GM21390 (cell line): Measurements from ENCODE around the gene CORO2A.

Experiments used
- ATAC-seq: cut with Tn5 transposase; IDR thresholded peaks from one replicate; pipeline ENCODE4 v1.9.1; 2021; ENCODE audit not compliant: unreplicated experiment

CORO2A gene

DNA sequence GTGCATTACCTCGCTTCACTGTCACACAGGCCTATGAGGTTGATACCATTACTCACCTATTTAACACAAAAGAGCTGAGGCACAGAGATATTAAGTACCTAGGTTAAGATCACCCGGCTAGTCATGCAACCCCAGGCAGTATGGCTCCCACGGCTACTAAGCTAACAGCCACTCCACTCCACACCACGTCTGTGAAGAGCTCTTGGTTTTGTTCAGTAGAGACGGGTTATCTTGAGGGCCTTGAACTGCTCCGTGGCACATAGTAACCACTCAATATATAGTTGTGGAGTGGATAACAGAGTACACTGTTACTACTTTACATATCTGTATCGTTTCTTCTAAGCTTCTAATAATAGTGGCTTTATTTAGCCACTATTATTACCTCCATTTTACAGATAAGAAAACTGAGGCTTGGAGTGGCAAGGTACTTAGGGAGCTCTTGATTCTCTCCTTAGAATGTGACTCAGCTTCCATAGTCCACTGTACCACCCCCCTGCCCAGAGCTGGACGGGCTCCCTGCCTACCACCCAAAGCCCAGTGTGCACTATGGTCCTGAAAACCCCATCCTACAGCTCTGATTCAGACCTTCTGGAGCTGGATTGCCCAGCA lies 1.0 kb upstream of the CORO2A start:
- no peak for ATAC-seq

DNA sequence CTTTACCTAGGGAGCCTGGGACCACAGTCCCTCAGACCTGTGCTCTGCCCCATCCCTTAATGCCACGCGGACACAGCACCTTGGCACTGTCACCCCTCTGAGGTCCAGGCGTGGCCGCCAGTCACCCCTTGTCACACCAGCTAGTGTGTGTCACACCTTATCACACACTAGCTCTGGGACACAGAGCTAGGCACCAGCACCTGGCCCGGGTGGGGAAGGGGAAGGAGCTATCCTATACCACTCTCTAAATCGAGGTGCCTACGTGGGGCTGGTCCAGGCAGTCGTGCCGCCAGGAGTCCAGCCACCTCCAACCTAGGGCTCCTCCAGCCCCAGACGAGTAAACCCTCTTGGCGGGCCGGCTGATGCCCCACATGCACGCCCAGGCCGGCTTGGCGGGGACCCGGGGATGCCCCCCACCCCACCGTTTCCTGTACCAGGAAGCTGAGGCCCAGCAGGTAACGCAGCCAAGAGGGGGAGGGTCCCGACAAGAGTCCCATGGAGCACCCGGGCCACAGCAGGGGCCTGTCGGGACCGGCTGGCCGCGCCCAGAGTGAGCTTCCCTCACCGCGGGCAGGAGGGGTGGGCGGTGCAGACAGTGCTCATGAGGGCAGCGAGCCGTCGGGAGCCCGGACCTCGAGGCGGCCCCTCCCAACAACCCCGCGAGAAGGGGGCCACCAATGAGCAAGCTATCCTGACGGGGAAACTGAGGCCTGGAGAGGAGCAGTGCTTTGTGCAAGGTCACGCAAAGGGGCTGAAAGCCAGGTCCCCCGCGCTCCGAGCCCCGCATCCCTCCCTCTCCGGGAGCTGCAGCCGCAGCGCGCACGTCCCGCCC lies 550 bp downstream of the CORO2A start:
- ATAC-seq = no peak

DNA sequence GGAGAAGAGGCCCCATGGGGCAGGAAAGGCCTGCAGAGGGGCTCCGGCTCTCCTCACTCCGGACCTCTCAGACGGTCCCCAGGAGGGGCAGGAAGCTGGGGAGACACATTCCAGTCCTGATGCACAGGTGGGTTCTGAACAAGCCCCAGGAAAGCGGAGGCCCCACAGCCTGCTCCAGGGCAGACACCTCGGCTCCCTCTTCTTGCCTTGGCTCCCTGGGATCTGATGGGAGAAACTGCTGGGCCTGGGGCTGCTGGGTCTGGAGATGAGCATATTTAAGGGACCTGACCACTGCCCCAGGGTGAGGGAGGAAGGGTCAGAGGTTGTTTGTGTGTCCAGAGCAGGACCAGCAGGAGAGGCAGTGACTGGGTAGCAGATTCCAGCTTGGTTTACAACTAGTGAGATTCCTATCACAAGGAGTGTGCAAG lies 1.2 kb downstream of the CORO2A start:
- no peak for ATAC-seq

GRCh38 chr9:98190757-98191105 lies 1.7 kb downstream of the CORO2A start:
- ATAC-seq = no peak

- ATAC-seq = no peak
Measured at GRCh38 chr9:98189412-98189811, 3.0 kb downstream of the CORO2A start.

DNA sequence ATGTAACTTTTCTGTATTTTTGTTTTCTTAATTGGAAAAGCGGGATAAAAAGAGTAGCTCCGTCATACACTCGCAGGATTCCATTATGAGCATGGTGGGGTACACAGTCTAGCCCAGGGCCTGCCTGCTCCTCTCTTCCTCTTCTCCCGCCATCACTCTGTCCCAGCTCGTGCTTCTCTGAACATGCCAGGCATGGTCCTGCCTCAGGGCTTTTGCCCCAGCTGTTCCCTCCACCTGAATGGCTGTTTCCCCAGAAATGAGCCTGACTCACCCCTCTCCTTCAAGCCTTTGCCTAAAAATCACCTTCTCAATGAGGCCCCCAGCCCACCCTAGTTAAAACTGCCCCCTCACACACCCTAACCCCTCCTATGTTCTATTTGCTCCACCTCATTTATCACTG lies 4.5 kb downstream of the CORO2A start:
- no peak for ATAC-seq

GRCh38 chr9:98186236-98186635 lies 6.2 kb downstream of the CORO2A start:
- no peak for ATAC-seq

- no peak for ATAC-seq
Measured at GRCh38 chr9:98185611-98186171, 6.7 kb downstream of the CORO2A start.

- no peak for ATAC-seq
Measured at GRCh38 chr9:98185021-98185567, 7.3 kb downstream of the CORO2A start.

DNA sequence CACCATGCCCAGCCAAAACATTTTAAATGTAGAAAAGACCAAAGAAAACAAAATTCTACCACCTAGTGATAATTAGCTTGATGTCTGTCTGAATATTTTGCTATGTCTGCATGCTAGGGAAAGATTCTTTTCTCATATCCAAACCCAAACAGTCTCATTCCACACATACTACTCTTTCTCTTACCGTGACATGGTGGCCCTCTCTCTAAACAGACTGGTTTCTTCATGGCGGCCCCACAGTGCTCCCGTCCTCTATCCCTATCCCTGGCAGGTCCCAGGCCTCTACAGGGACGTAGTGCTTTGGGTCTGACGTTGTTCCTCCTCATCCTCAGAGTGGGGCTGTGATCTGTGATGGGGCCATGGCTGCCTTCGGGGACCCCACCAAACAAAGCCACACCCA lies 8.1 kb downstream of the CORO2A start:
- ATAC-seq = no peak

GRCh38 chr9:98182889-98183599 lies 9.4 kb downstream of the CORO2A start:
- ATAC-seq = no peak

GRCh38 chr9:98182069-98182820 lies 10.2 kb downstream of the CORO2A start:
- ATAC-seq = no peak

DNA sequence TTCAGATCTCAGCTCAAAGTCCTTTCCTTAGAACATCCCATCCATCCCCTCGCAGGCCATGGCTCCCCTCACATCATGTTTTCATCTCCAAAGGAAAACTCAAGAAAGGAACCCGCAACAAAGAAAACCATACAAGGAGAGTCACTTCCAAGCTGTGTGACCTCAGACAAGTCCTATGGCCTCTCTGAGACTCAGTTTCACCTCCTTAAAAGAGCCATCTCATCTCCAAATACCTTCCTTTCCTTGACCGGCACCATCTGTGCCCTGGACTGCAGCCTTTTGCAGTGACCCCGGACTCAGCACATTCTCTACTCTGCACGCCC lies 10.7 kb downstream of the CORO2A start:
- ATAC-seq = no peak

GRCh38 chr9:98180996-98181395 lies 11.4 kb downstream of the CORO2A start:
- no peak for ATAC-seq

- ATAC-seq = no peak
Measured at GRCh38 chr9:98178874-98179850, 13.3 kb downstream of the CORO2A start.

DNA sequence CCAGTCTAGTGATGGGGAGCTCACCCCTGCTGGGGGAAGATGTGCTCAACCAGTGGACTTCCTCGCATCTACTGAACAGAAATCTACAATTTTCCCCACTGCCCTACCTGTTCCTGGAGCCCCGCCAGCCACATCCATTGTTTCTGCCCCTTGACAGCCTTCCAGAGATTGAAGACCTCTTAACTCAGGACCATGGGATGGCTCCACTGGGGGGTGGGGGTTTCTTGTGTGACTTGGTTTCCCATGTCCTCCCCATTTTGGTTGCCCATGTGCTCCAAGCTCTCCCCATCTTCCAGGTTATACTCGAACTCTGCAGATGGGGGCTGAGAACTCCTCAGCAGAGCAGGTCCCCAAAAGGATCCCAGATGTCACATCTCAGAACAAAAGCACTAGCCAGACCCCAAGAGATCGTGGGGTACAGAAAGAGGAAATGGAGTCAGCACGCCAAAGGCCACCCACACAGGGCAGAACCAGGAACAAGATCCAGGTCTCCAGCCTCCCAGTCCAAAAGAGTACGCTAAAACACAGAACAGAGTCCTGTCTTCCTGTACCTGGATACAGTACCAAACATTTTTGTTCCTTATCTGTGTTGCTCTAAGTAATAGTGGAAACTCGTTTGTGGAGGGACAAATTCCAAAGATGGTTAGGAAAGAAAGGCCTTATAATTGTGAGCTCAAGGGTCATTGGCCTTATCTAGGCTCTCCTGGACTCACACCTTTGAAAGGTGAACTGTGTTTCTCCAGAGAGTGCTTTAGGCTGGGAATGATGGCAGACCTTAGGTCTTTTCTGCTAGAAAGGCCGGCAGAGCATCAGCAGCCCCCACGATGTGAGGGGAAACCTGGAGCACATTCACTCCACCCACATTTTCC lies 15.8 kb downstream of the CORO2A start:
- ATAC-seq = no peak

DNA sequence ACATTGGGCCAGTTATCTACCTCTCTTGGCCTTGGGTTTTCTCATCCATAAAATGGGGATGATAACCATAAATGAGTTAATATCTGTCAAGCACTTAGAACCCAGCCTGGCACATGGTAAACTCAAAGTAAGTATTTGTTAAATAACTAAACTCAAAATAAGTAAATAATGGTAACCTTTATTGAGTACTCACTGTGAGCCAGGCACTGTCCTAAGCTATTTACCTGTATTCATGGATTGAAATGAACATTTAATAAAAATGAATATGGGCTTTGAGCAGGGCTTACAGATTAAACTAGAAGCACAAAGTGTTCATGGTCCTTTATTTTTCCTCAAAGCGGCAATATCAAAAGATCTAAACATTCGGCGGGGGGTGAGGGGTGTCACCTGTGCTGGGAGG lies 16.7 kb downstream of the CORO2A start:
- no peak for ATAC-seq

DNA sequence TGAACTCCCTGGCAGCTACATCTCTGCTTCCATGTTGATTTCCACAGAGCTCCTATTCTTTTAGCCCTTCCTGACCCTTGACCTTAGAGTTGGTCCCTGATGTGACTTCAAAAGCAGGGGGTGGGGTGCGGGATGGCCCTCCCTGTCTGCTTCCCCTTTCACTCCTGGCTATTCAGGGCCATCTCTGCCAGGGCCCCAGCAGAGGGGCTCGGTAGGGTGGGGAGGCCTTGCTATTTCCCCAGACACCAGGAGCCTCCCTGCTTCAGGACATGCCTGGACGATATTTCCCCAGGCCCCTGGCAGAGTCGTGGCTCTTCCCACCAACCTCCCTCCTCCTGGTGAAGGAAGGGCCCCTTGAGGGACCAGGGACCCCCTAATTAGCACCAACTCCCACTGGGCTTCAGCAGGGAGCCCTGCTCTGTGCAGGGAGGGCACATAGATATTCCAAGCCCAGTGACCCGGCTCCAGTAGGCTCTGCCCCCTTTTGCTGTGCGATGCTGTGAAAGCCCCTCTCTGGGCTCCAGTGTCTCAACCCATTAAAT lies 17.3 kb downstream of the CORO2A start:
- no peak for ATAC-seq
